GM12864 (cell line): ENCODE measurements around the gene COA8.

Experiments
- DNase-seq: peaks from one replicate; pipeline ENCODE4 v3.0.0-alpha.2; 2011; ENCODE audit warnings: low read depth
- H3K4me3 ChIP-seq: 2 replicates; pipeline ENCODE4 v1.5.1; 2011; ENCODE audit warnings: mild to moderate bottlenecking, low read depth, low read length, control low read depth
- TF ChIP-seq, protein P1 (sequence below): IDR thresholded peaks from 2 replicates; pipeline ENCODE4 v1.5.1; 2011; ENCODE audit warnings: low read depth, mild to moderate bottlenecking, moderate library complexity, low read length, control low read depth, inconsistent platforms; ENCODE audit errors: missing control alignments

COA8 gene

DNA sequence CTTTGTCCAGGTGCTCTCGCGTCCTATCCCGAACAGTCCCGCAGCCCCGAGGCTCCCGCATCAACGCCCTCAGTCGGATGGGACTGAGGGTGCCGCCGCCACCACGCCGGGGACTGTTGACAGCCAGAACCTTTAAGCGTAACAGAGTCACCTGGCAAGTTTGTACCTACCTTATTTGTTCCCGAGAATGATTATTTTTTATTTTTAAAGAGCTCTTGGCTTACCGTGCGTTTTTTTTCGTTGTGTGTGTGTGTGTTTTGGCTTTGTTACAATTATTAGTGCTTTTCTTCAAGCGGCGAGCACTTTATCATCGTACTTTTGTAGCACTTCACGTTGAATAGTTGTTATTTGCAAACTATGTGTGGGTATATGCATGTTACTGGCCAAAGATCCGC, 463 bp downstream of the COA8 start:
- H3K4me3 ChIP-seq, result peak overlapping the region; percentile 99
- TF ChIP-seq, protein P1, sequence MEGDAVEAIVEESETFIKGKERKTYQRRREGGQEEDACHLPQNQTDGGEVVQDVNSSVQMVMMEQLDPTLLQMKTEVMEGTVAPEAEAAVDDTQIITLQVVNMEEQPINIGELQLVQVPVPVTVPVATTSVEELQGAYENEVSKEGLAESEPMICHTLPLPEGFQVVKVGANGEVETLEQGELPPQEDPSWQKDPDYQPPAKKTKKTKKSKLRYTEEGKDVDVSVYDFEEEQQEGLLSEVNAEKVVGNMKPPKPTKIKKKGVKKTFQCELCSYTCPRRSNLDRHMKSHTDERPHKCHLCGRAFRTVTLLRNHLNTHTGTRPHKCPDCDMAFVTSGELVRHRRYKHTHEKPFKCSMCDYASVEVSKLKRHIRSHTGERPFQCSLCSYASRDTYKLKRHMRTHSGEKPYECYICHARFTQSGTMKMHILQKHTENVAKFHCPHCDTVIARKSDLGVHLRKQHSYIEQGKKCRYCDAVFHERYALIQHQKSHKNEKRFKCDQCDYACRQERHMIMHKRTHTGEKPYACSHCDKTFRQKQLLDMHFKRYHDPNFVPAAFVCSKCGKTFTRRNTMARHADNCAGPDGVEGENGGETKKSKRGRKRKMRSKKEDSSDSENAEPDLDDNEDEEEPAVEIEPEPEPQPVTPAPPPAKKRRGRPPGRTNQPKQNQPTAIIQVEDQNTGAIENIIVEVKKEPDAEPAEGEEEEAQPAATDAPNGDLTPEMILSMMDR, result no peak
- DNase-seq, result no peak

DNA sequence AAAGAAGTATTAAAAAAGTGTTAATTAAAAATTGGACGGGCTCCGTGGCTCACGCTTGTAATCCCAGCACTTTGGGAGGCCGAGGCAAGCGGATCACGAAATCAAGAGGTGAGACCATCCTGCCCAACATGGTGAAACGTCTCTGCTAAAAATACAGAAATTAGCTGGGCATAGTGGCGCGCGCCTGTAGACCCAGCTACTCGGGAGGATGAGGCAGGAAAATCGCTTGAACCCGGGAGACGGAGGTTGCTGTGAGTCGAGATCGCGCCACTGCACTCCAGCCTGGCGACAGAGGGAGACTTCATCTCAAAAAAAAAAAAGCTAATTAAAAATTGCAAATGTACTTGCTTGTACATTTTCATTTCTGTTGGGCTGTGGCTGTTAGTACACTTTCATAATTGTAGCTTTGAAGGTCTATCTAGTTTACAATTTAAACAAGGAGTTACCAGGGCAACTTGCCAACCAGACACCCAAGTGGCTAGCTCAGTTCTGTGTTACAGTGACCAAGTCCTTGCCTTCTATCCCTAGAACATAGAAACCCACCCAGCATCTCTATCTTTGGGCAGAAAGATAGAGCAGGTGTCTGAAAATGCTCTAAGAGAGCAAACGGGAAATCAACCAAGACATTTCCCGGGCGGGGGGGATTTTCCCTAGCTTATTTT, 1.2 kb downstream of the COA8 start:
- peak overlapping the region; percentile 99 for H3K4me3 ChIP-seq
- TF ChIP-seq, protein P1, result no peak
- DNase-seq, result no peak

DNA sequence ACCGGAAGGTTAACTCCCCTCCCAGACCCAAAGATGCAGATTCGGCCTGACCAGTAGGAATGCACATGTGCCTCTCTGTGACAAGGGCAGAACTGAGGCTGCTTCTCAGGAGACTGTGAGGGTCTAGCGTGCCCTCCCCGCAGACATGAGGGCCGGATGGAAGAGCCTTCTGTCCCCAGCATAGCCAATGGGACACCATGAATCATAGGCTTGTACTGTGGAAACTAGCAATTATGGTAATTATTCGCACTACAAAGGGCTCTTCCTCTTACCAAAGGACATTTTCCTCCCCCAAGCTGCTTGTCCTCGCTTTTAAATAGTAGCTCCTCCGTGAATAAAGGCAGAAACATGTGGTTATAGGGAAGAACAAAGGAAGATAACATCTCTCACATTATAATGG, 6.2 kb downstream of the COA8 start:
- H3K4me3 ChIP-seq, result no peak overlapping the region
- DNase-seq, result no peak
- TF ChIP-seq, protein P1, result no peak

DNA sequence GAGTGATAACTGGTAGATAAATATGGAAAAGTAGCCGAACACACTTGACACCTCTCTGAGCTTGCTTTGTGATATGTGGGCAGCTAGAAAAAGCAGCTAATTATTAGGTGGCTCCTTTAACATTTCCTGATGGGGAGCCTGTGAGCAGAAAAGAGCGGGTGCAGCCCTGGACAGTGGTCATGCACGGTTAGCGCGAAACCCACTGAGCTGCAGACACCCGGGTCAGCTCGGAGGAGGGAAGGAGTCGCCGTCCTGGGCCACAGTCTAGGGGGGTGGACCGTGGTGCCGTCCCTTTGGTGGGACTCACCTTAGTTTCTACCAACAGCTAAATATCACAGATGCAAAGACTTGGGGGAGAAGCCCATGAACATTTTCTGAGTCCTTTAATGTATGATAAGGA, 6.6 kb downstream of the COA8 start:
- TF ChIP-seq, protein P1, result no peak
- no peak for DNase-seq
- H3K4me3 ChIP-seq, result no peak overlapping the region

DNA sequence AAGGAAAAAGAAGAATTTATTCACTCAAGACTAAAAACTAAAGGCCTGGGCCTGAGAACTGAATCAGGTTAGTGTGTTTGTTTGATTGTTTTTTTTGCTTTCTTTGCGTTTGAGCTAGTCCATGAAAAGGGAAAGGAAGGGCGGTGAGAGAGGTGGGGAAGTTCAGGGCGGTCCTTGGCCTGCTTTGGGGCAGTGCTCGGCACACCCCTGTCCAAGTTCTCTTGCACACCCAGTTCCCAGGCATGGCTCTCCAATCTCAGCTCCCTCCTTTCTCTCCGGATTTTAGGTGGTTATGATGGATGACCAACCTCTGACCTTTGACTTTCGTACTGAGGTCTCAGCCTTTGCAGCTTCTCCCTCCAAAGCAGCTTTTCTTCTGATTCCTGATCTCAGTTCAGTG, 11.3 kb downstream of the COA8 start:
- TF ChIP-seq, protein P1, result no peak
- no peak for DNase-seq

DNA sequence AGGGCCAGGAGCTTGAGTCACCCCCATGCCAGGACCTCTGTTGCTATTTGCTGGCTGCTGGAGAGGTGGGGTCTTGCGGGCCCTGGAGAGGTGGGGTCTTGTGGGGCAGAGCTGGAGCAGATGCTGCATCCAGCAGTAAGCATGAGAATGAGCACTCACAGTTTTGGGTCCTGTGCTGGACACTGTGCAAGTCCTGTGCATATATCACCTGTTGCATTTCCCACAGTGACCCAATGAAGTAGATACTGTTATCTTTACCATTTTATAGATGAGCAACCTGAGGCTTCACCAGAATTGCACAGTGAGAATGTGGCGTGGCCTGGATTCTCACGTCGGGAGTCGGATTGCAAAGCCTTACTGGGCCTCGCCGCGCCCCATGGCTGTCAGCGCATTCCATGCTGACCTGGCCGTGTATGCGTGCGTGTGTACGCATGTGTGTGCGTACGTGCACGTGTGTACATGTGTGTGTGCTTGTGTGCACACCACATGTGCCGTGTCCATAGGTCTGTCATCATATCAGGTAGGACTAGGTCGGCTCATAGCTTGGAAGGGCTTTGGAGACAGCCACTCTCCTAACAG, 12.0 kb downstream of the COA8 start:
- TF ChIP-seq, protein P1, result no peak
- DNase-seq, result no peak
- no peak overlapping the region for H3K4me3 ChIP-seq

More for the DNA sequence above, 11.3 kb downstream of the COA8 start:
- H3K4me3 ChIP-seq, result no peak overlapping the region

DNA sequence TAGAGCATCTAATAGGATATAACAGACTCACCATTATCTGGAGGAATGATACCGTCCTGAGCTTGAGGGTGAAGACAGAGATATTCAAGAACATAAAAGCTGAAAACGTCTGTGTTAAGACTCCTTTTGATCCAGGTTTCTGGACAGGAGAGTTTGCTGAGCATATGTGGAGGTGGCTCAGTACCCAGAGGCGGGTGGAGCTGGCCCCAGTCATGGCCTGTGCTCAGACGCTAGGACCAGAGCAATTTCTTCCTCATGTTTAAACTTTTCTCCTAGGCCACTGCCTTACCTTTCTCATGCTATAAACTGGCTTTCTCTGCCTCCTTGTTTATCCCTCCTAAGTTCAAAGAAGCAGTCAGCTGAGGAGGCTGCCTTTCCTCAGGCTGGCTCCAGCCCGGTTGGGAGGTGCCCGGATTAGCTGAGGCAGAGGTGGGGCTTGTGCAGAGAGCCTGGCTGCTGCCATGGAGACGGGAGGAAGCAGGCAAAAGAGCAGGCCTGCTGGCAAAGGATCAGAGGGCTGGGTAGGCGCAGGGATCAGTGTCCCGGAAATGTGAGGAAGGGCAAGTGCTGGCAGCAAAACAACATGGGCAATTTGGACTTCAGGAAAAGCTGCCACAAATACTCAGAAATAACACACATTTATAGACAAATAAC, 13.7 kb downstream of the COA8 start:
- TF ChIP-seq, protein P1, result no peak
- no peak overlapping the region for H3K4me3 ChIP-seq

More for the DNA sequence above, 13.7 kb downstream of the COA8 start:
- no peak for DNase-seq
